ENCODE results near the gene MAPKAP1. TPM values are rescaled to one million over a fixed set of nuclear protein-coding genes. Genes with fewer than 3 reads are reported as not detected.

MAPKAP1 gene
- total RNA-seq, 2 donors from 2014 or later: 62.1 to 78.9 TPM

DNA sequence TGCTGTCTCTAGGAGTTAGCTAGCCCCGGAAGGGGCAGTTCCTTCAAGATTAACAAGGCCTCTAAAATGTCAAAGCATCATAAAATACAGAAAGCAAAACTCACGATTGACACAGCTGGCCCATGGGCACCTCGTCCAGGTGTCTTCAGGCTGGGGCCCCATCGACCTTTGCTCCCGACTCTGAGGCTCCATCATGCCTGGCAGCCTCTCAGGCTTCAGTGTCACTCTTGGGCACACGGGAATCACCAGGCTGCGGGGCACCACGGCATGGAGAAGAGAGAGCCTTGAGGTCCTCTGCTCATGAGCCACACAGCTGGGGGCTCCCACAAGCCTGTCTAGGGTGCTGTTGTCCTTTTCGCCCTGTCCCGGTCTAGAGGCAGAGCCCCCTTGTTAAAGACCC is 284.2 kb downstream of the MAPKAP1 start:
- no peak overlapping the region for H3K4me3 ChIP-seq
- no peaks in the 10 kb centered on the region for H3K36me3 ChIP-seq
- H3K4me1 ChIP-seq: no peaks in the 10 kb centered on the region
- no peak overlapping the region for H3K27ac ChIP-seq
- no peak for DNase-seq (ENCODE audit: low spot score)
- no peak for TF ChIP-seq CTCF (IDR thresholded peaks at IDR 0.05)
- H3K9me3 ChIP-seq: no peaks in the 10 kb centered on the region
- no peaks in the 10 kb centered on the region for H3K27me3 ChIP-seq

DNA sequence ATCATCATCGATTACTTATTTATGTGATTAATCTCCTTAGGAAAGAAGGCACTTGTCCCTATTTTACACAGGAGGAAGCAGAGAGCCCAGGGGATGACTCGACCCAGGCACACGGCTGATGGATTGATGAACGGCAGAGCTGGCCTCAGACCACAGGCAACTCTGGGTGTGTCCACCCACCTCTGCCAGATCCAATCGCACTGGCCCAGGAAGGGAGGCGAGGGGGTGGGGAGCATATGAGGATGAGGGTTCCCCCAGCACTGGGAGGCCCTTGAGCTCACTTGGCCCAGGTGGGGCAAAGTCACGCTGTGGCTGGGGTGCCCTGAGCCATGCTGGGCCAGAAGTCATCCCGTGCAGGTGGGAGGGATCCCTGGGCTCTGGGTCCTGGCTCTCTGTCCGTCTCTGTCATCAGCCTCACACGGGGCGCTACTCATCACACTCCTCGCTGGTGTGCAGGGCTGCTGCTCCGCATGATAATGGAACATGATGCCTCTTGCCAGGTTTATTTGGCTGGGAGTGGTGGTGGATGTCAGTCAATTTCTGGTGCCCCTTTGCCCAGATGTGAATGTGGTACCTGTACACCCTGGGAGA is 285.3 kb downstream of the MAPKAP1 start:
- no peak for TF ChIP-seq CTCF (IDR thresholded peaks at IDR 0.05)
- H3K27ac ChIP-seq: no peak overlapping the region
- no peak overlapping the region for H3K4me3 ChIP-seq
- no peaks in the 10 kb centered on the region for H3K36me3 ChIP-seq
- no peaks in the 10 kb centered on the region for H3K27me3 ChIP-seq
- H3K4me1 ChIP-seq: no peaks in the 10 kb centered on the region
- no peak for DNase-seq (ENCODE audit: low spot score)
- no peaks in the 10 kb centered on the region for H3K9me3 ChIP-seq

DNA sequence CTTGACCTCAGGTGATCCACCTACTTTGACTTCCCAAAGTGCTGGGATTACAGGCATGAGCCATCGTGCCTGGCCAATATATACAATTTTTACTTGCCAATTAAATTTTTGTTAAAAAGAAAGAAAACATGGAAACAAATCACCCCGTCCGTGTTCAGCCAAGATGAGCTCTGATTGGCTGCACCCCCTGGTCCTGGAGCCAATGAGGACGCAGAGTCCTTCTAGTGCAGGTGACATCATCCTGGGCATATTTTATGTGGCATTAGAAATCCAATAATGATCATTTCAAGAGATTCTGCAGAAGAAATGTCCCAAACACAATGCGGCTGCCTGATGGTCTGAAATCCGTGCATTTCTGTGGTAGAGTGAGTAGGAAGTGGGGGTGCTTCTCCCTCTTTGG is 285.8 kb downstream of the MAPKAP1 start:
- no peak overlapping the region for H3K27ac ChIP-seq
- no peak for TF ChIP-seq CTCF (IDR thresholded peaks at IDR 0.05)
- no peak overlapping the region for H3K4me3 ChIP-seq
- H3K27me3 ChIP-seq: no peaks in the 10 kb centered on the region
- H3K36me3 ChIP-seq: no peaks in the 10 kb centered on the region
- H3K9me3 ChIP-seq: no peaks in the 10 kb centered on the region
- DNase-seq (ENCODE audit: low spot score): no peak
- no peaks in the 10 kb centered on the region for H3K4me1 ChIP-seq

DNA sequence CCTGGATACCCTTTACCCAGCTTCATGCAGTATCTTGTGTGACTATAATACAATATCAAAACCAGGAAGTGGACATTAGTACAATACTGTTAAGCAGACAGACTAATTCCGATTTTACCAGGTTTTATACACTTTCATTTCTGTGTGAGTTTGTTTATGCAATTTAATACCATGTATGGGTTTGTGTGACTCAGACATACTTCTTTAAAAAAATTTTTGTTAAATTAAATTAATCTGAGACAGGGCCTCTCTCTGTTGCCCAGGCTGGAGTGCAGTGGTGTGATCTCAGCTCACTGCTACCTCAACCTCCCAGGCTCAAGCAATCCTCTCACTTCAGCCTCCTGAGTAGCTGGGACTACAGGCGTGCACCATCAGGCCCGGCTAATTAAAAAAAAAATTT is 288.6 kb downstream of the MAPKAP1 start:
- TF ChIP-seq CTCF (IDR thresholded peaks at IDR 0.05): no peak
- H3K4me3 ChIP-seq: no peak overlapping the region
- DNase-seq (ENCODE audit: low spot score): no peak
- H3K36me3 ChIP-seq: no peaks in the 10 kb centered on the region
- no peaks in the 10 kb centered on the region for H3K9me3 ChIP-seq
- H3K27ac ChIP-seq: no peak overlapping the region
- H3K27me3 ChIP-seq: no peaks in the 10 kb centered on the region
- no peaks in the 10 kb centered on the region for H3K4me1 ChIP-seq

DNA sequence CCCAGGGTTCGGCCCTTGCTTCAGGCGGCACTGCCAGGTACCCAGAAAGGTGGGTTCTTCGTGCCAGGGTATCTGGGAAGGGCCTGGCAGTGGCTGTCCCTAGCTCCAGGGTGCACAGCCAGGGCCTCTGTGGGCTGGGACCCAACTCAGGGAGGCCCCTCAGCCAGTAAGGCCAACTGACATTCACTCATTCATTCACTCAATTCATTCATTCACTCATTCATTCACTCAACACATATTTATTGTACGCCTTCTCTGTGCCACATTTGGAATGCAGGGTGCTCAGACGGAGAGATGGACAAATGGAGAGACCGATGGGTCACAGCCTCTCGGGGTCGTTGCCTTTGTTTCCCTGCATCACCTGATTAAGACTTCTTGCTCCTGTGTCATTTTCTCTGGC is 290.5 kb downstream of the MAPKAP1 start:
- Histone ChIP-seq H3K27ac (no peak overlapping the region), H3K27me3 (no peaks in the 10 kb centered on the region), H3K4me3 (no peak overlapping the region), H3K36me3 (no peaks in the 10 kb centered on the region), H3K9me3 (no peaks in the 10 kb centered on the region), H3K4me1 (no peaks in the 10 kb centered on the region)
- DNase-seq (ENCODE audit: low spot score): no peak
- TF ChIP-seq CTCF (IDR thresholded peaks at IDR 0.05): no peak

Data from right atrium auricular region (tissue), 2 donors.